G401 (cell line): ENCODE results near the gene EFTUD2. TPM values are rescaled to one million over a fixed set of nuclear protein-coding genes. Genes with fewer than 3 reads are reported as not detected.

Source experiments
- DNase-seq: peaks from one replicate; pipeline ENCODE4 v3.0.0-alpha.2; 2015; ENCODE audit warnings: low spot score
- in situ Hi-C: cut with HindIII; loops from 2 replicates; pipeline ENCODE4 v1.10.0; 2016; ENCODE audit warnings: low sequenced_read_pairs, mixed read lengths
- total RNA-seq: library from RNA; depleted of rRNA; stranded (reverse); fragments of >200 nt; shearing (Covaris generic); gene quantifications from 2 replicates; pipeline ENCODE4 v1.2.3, GENCODE V29; 2014

Gene EFTUD2
- total RNA-seq, 1 experiment from 2014 or later = 164 TPM

DNA sequence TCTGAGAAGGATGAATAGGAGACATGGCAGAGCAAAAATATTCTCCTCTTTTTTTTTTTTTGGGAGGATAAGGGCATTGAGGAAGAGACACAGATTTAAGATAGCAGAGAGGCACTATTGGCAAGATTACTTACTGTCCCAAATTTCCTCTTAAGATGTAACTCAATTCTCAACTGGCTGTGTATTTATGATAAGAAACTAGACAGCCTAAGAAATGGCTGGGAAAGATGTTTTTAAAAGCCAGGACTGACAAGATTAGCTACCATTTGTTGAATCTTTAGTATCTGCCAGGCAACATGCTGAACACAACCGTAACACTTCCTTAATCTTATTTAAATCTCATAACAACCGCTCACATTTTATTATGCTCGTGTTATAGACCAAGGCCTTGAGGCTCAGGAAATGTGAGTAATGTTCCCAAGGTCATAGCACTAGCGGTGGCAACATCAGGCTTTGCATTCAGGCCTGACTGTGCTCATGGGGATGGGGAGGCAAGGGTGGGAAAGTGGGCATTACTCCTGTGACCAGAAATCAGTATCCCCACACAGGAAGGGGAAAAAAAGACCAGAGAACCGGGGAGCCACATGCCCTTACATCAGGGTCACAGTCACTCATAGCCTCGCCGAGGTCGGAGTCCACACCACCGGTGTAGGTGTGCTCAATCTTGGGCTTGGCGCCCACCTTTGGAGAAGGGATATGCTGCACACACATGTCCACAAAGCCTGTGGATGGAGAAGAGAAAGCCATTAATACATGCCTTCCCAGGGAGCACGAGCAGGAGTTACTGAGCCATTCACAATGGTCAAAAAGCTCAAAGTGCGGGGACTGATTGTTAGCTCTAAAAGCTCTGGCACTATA is 36.0 kb downstream of the EFTUD2 start:
- DNase-seq = no peak
- in situ Hi-C loops = no loop called here

GRCh38 chr17:44862278-44862914 is 36.8 kb downstream of the EFTUD2 start:
- DNase-seq = no peak
- in situ Hi-C loops = no loop called here

DNA sequence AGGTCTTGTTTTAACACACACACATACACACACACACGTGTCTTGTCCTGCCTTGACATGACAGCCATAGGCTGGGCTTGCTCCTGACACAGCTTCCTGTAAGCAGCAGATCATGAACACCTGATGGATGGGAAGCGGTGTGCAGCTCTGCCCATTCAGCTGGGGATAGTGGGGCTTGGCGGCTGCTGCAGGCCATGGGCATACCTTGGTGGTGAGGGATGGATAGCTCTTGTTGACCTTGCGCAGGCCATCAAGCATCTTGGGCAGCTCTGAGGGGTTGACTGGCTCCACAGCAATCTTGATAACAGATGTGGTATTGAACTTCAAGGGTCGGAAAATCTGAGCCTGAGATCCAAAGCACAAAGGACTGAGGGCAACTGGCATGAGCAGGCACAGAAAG is 39.5 kb downstream of the EFTUD2 start:
- in situ Hi-C loops = no loop called here
- DNase-seq = no peak

GRCh38 chr17:44854192-44854591 is 45.1 kb downstream of the EFTUD2 start:
- in situ Hi-C loops = no loop called here
- no peak for DNase-seq

DNA sequence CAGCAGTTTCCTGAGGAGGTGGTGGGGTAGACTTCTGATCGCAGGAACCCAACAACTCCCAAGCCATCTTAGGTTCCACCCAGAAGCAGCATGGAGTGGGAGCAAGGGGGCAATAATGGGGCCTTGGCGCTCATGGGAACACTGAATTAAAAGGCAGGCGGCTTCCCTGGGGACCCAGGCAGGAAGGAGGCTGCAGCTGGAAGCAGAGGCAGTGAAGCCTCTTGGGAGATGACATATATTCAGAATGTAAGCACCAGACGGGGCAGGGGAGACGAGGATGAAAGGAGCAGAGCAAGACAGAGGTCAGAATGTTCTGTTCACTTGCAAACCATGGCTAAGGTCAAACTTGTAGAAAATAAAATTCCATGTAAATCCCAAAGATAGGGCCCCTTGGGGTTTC is 48.6 kb downstream of the EFTUD2 start:
- DNase-seq = no peak
- in situ Hi-C loops = no loop called here

GRCh38 chr17:44850025-44850424 is 49.2 kb downstream of the EFTUD2 start:
- no peak for DNase-seq
- in situ Hi-C loops = no loop called here

DNA sequence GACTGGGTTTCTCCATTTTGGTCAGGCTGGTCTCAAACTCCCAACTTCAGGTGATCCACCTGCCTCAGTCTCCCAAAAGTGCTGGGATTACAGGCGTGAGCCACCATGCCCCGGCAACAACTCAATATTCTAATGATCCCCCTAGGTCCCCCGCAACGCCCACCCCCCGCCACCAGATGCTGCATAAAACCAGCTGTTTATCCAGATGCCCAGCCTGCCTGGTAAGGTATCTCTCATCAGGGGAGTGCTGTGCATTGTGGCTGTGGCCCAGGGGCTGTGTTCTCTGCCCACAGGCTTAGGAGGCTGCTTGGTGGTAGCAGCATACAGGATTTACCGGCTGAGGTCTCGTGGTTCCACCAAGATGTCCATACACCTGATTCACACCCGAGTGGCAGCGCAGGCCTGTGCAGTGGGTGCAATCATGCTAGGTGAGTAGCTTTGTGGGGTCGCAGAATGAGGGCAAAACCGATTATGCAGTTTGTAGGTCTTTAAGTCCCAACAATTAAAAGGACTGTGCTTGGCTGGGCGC is 50.2 kb downstream of the EFTUD2 start:
- in situ Hi-C loops = no loop called here
- DNase-seq = no peak

DNA sequence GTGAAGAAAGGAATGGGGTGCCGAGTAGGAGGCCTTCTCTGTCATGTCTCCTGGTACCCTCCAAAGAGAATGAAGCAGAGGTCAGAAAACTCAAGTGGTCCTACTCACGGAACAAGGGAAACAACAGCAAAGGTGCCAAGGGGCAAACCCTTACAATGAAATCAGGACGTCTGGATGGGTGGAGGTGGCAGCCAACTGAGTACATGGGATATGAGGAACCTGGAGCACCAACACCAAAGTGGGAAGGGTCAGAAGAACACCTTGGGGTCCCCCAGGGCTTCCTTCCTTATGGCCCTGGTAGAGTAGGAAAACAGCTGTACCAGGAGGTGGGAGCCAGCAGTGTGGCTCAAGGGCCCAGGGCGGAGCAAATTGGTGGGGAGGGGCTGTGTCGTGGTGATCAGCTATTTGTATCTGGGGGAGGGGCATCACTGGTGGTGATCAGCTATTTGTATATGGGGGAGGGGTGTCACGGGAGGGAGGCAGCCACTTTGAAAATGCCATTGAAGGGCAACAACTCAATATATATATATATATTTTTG is 50.9 kb downstream of the EFTUD2 start:
- in situ Hi-C loops = no loop called here

DNA sequence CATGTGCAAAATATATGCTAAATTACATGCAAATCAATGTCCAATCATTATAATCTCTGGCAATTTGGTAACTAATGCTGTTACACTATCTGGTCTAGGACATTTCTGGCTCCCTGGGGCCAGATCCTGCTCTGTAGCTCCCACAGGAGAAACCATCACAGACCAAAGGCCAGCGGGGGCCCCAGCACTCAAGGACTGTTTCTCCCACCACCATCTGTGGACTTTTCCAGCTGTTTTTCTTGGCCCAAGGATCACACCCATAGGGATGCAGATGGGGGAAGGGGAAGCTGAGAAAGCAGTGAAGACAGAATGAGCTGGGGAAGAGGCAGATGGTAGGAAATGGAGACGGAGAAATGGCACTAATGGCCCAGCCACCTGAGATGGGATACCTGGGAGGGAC is 51.7 kb downstream of the EFTUD2 start, which contains the start of gene HIGD1B:
Gene HIGD1B (plus strand): TSS at position 298 of the 400 bp plus-strand sequence. CDS start 270 bp downstream, outside the sequence.
- no peak for DNase-seq
- in situ Hi-C loops = no loop called here

More for the DNA sequence above, 50.9 kb downstream of the EFTUD2 start:
- no peak for DNase-seq

- in situ Hi-C loops = no loop called here
- DNase-seq = no peak
Measured at GRCh38 chr17:44846206-44846605, 53.0 kb downstream of the EFTUD2 start.

DNA sequence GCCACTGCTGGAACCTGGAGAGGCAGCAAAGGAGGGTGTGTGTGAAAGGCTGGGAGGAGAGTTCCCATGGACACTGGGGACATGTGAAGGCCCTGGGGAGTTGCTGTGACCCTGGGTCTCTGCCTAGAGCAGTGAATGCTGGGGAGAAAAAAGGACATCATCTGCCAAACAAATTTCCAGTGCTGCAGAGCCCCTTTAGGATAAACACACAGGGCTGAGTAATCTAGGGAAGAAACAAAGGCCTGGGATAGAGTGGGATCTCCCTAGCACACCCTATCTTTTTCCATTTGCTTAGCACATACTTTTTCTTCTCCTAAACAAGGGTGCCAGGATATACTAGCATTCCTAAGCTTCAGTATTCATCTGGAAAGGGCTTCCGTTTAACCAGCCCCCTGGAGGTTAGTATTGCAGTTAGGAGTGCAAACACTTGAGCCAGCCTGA is 54.8 kb downstream of the EFTUD2 start:
- in situ Hi-C loops = no loop called here
- no peak for DNase-seq

- in situ Hi-C loops = no loop called here
- peak; percentile 41 for DNase-seq
Measured at GRCh38 chr17:44842748-44843147, 56.5 kb downstream of the EFTUD2 start.

GRCh38 chr17:44840936-44841335 is 58.3 kb downstream of the EFTUD2 start:
- no peak for DNase-seq
- in situ Hi-C loops = no loop called here

- in situ Hi-C loops = no loop called here
Measured at GRCh38 chr17:44840274-44840673, 59.0 kb downstream of the EFTUD2 start.

DNA sequence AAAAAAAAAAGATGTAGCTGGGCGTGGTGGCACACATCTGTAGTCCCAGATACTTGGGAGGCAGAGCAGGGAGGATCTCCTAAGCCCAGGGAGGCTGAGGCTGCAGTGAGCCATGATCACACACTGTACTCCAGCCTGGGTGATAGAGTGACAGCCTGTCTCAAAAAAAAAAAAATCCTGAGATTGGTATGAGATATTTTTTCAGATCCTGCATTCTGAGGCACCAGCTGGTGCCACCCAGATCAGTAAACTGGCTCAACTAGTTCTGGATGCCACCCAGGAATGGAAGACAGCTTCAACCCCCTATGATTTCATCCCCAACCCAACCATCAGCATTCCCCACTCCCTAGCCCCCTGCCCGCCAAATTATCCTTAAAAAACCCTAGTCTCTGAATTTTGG is 62.0 kb downstream of the EFTUD2 start:
- in situ Hi-C loops = no loop called here
- DNase-seq = no peak

More at GRCh38 chr17:44840274-44840673, 59.0 kb downstream of the EFTUD2 start:
- no peak for DNase-seq

GRCh38 chr17:44832805-44833204 is 66.4 kb downstream of the EFTUD2 start:
- in situ Hi-C loops = no loop called here
- DNase-seq = no peak

DNA sequence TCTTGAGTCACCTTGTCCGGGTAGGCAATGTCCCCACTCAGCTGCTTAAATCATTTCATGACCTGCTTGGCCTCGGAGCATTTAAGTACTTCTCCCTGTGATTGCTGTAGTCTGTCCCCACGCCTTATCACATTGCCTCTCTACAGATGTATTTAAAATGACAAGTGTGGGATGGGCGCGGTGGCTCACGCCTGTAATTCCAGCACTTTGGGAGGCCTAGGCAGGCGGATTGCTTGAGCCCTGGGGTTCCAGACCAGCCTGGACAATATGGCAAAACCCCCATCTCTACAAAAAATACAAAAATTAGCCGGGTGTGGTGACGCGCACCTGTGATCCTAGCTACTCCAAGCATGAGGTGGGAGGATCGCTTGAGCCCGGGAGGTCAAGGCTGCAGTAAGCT is 67.9 kb downstream of the EFTUD2 start:
- no peak for DNase-seq
- in situ Hi-C loops = no loop called here

- peak; percentile 68 for DNase-seq
- in situ Hi-C loops = no loop called here
Measured at GRCh38 chr17:44830359-44831288, 68.6 kb downstream of the EFTUD2 start.
